Stomach (tissue), 4 donors: ENCODE results near the gene DNER.

ENCODE experiments used
- CTCF ChIP-seq, 7 experiments: fragments of 450-650 bp in 4 of 7; fragments of 200-600 bp in 3 of 7; sonication (generic) in 3 of 7; IDR thresholded peaks; one replicate each; pipeline ENCODE4 v1.5.1; 2016 to 2019; ENCODE audit warnings: antibody characterized with exemption in 7 of 7, control low read depth in 2 of 7, mild to moderate bottlenecking in 1 of 7
- POLR2A ChIP-seq, 4 donors: fragments of 450-650 bp; IDR thresholded peaks; one replicate each; pipeline ENCODE4 v1.6.1; 2016; ENCODE audit warnings: antibody characterized with exemption in 4 of 4, control low read depth in 2 of 4, mild to moderate bottlenecking in 1 of 4, moderate library complexity in 1 of 4
- POLR2AphosphoS5 ChIP-seq, 3 donors: sonication (generic); formaldehyde crosslinking; IDR thresholded peaks; one replicate each; pipeline ENCODE4 v1.6.1; 2016; ENCODE audit warnings: antibody characterized with exemption in 3 of 3

- TF ChIP-seq POLR2A (IDR thresholded peaks at IDR 0.05) (no peak), CTCF (IDR thresholded peaks at IDR 0.05) (no peak), POLR2AphosphoS5 (IDR thresholded peaks at IDR 0.05) (no peak)
Measured at GRCh38 chr2:229526951-229527350, 187.4 kb downstream of the DNER start.
